Stimulated activated memory B cell treated with anti-CD40 and anti-IgM and Interleukin-4, amounts not matched to agents 10 μg/mL and 1 μg/mL and 100 μg/mL, for 72 hours (primary cell): ENCODE measurements around the gene TTLL8.

Experiments used
- ATAC-seq: fragments of 150-1000 bp; cut with Tn5 transposase; 2 replicates; pipeline ENCODE4 v1.10.0; 2021
- H3K27ac Mint-ChIP-seq: one replicate; pipeline ENCODE4 v1.8.0; 2022; ENCODE audit warnings: mild to moderate bottlenecking, mixed read lengths
- H3K27me3 Mint-ChIP-seq: one replicate; pipeline ENCODE4 v1.8.0; 2022; ENCODE audit warnings: mixed read lengths
- H3K36me3 Mint-ChIP-seq: one replicate; pipeline ENCODE4 v1.8.0; 2022; ENCODE audit warnings: mixed read lengths
- H3K4me1 Mint-ChIP-seq: one replicate; pipeline ENCODE4 v1.8.0; 2022; ENCODE audit warnings: mixed read lengths
- H3K4me3 Mint-ChIP-seq: one replicate; pipeline ENCODE4 v1.8.0; 2022; ENCODE audit warnings: mild to moderate bottlenecking, moderate library complexity, mixed read lengths
- H3K9me3 Mint-ChIP-seq: one replicate; pipeline ENCODE4 v1.8.0; 2022; ENCODE audit warnings: mixed read lengths

Gene TTLL8

GRCh38 chr22:50074551-50075530, 16.7 kb upstream of the TTLL8 start:
- Mint-ChIP-seq H3K9me3 (no peaks in the 10 kb centered on the region), H3K4me1 (peaks cover 9% of the 10 kb centered on the region), H3K27me3 (peaks cover 76% of the 10 kb centered on the region), H3K27ac (no peak overlapping the region), H3K36me3 (no peaks in the 10 kb centered on the region), H3K4me3 (no peak overlapping the region)
- no peak for ATAC-seq

GRCh38 chr22:50074056-50074455, 16.0 kb upstream of the TTLL8 start:
- H3K4me3 Mint-ChIP-seq: no peak overlapping the region
- no peak overlapping the region for H3K27ac Mint-ChIP-seq
- H3K4me1 Mint-ChIP-seq: peaks cover 9% of the 10 kb centered on the region
- H3K27me3 Mint-ChIP-seq: peaks cover 84% of the 10 kb centered on the region
- no peaks in the 10 kb centered on the region for H3K9me3 Mint-ChIP-seq
- no peak for ATAC-seq
- no peaks in the 10 kb centered on the region for H3K36me3 Mint-ChIP-seq

- H3K36me3 Mint-ChIP-seq: no peaks in the 10 kb centered on the region
- peak; percentile 21 for ATAC-seq
- no peak overlapping the region for H3K27ac Mint-ChIP-seq
Measured at GRCh38 chr22:50072714-50073538, 14.8 kb upstream of the TTLL8 start.

GRCh38 chr22:50072167-50072555, 14.1 kb upstream of the TTLL8 start:
- H3K27ac Mint-ChIP-seq: no peak overlapping the region
- H3K36me3 Mint-ChIP-seq: no peaks in the 10 kb centered on the region
- ATAC-seq: no peak

More at GRCh38 chr22:50072714-50073538, 14.8 kb upstream of the TTLL8 start:
- Mint-ChIP-seq H3K9me3 (no peaks in the 10 kb centered on the region), H3K4me1 (peaks cover 9% of the 10 kb centered on the region), H3K4me3 (no peak overlapping the region), H3K27me3 (peaks cover 75% of the 10 kb centered on the region)

GRCh38 chr22:50071432-50072166, 13.5 kb upstream of the TTLL8 start:
- ATAC-seq: no peak
- Mint-ChIP-seq H3K27me3 (peaks cover 76% of the 10 kb centered on the region), H3K4me3 (no peak overlapping the region), H3K9me3 (no peaks in the 10 kb centered on the region), H3K27ac (no peak overlapping the region), H3K36me3 (no peaks in the 10 kb centered on the region), H3K4me1 (peaks cover 9% of the 10 kb centered on the region)

More at GRCh38 chr22:50072167-50072555, 14.1 kb upstream of the TTLL8 start:
- peaks cover 76% of the 10 kb centered on the region for H3K27me3 Mint-ChIP-seq
- no peaks in the 10 kb centered on the region for H3K9me3 Mint-ChIP-seq
- no peak overlapping the region for H3K4me3 Mint-ChIP-seq
- H3K4me1 Mint-ChIP-seq: peaks cover 9% of the 10 kb centered on the region

GRCh38 chr22:50070366-50070765, 12.3 kb upstream of the TTLL8 start:
- H3K27ac Mint-ChIP-seq: no peak overlapping the region
- H3K4me1 Mint-ChIP-seq: peaks cover 2% of the 10 kb centered on the region
- H3K36me3 Mint-ChIP-seq: no peaks in the 10 kb centered on the region
- no peak for ATAC-seq
- H3K9me3 Mint-ChIP-seq: no peaks in the 10 kb centered on the region
- H3K4me3 Mint-ChIP-seq: no peak overlapping the region
- peaks cover 70% of the 10 kb centered on the region for H3K27me3 Mint-ChIP-seq

GRCh38 chr22:50068096-50068495, 10.0 kb upstream of the TTLL8 start:
- no peaks in the 10 kb centered on the region for H3K9me3 Mint-ChIP-seq
- peaks cover 80% of the 10 kb centered on the region for H3K27me3 Mint-ChIP-seq
- ATAC-seq: no peak
- no peak overlapping the region for H3K4me3 Mint-ChIP-seq
- H3K36me3 Mint-ChIP-seq: no peaks in the 10 kb centered on the region
- no peak overlapping the region for H3K27ac Mint-ChIP-seq
- no peaks in the 10 kb centered on the region for H3K4me1 Mint-ChIP-seq

GRCh38 chr22:50067244-50067643, 9.1 kb upstream of the TTLL8 start:
- H3K4me1 Mint-ChIP-seq: no peaks in the 10 kb centered on the region
- no peaks in the 10 kb centered on the region for H3K9me3 Mint-ChIP-seq
- no peaks in the 10 kb centered on the region for H3K36me3 Mint-ChIP-seq
- ATAC-seq: no peak
- H3K27me3 Mint-ChIP-seq: peaks cover 80% of the 10 kb centered on the region
- no peak overlapping the region for H3K4me3 Mint-ChIP-seq
- no peak overlapping the region for H3K27ac Mint-ChIP-seq

- ATAC-seq: no peak
- no peak overlapping the region for H3K4me3 Mint-ChIP-seq
Measured at GRCh38 chr22:50064453-50064852, 6.4 kb upstream of the TTLL8 start.

GRCh38 chr22:50063589-50064393, 5.7 kb upstream of the TTLL8 start:
- no peaks in the 10 kb centered on the region for H3K36me3 Mint-ChIP-seq
- H3K27ac Mint-ChIP-seq: no peak overlapping the region
- no peak overlapping the region for H3K4me3 Mint-ChIP-seq
- H3K4me1 Mint-ChIP-seq: no peaks in the 10 kb centered on the region
- H3K27me3 Mint-ChIP-seq: peaks cover 80% of the 10 kb centered on the region
- peak; percentile 70 for ATAC-seq
- H3K9me3 Mint-ChIP-seq: no peaks in the 10 kb centered on the region

More at GRCh38 chr22:50064453-50064852, 6.4 kb upstream of the TTLL8 start:
- peaks cover 78% of the 10 kb centered on the region for H3K27me3 Mint-ChIP-seq
- no peaks in the 10 kb centered on the region for H3K4me1 Mint-ChIP-seq
- no peaks in the 10 kb centered on the region for H3K36me3 Mint-ChIP-seq
- H3K27ac Mint-ChIP-seq: no peak overlapping the region
- H3K9me3 Mint-ChIP-seq: no peaks in the 10 kb centered on the region

- no peak overlapping the region for H3K27ac Mint-ChIP-seq
- H3K4me3 Mint-ChIP-seq: no peak overlapping the region
- no peaks in the 10 kb centered on the region for H3K9me3 Mint-ChIP-seq
- peaks cover 80% of the 10 kb centered on the region for H3K27me3 Mint-ChIP-seq
- ATAC-seq: no peak
- H3K36me3 Mint-ChIP-seq: no peaks in the 10 kb centered on the region
- H3K4me1 Mint-ChIP-seq: peaks cover 3% of the 10 kb centered on the region
Measured at GRCh38 chr22:50062509-50063135, 4.5 kb upstream of the TTLL8 start.

- no peak for ATAC-seq
- Mint-ChIP-seq H3K4me1 (peaks cover 11% of the 10 kb centered on the region), H3K4me3 (no peak overlapping the region), H3K36me3 (no peaks in the 10 kb centered on the region), H3K9me3 (no peaks in the 10 kb centered on the region), H3K27ac (no peak overlapping the region), H3K27me3 (peaks cover 80% of the 10 kb centered on the region)
Measured at GRCh38 chr22:50061824-50062355, 3.8 kb upstream of the TTLL8 start.

- H3K4me3 Mint-ChIP-seq: no peak overlapping the region
- no peak overlapping the region for H3K27ac Mint-ChIP-seq
- H3K4me1 Mint-ChIP-seq: peaks cover 17% of the 10 kb centered on the region
- ATAC-seq: no peak
- H3K9me3 Mint-ChIP-seq: no peaks in the 10 kb centered on the region
- peaks cover 85% of the 10 kb centered on the region for H3K27me3 Mint-ChIP-seq
- H3K36me3 Mint-ChIP-seq: no peaks in the 10 kb centered on the region
Measured at GRCh38 chr22:50061141-50061823, 3.2 kb upstream of the TTLL8 start.
